ENCODE data around the gene INTS3. TPM values are rescaled to one million over a fixed set of nuclear protein-coding genes. Genes with fewer than 3 reads are reported as not detected.

INTS3 gene
- total and polyA plus RNA-seq, 2 of the 8 experiments (the other 6 are each of a cell fraction or from before 2014, with no cell fraction given): 66.8 to 93.2 TPM

- peak; percentile 85 for TF ChIP-seq KDM4A (IDR thresholded peaks at IDR 0.05; ENCODE audit: low read depth, low read length, severe bottlenecking)
- TF ChIP-seq TAF1 (IDR thresholded peaks at IDR 0.05; ENCODE audit: low read depth, low read length): peak; percentile 76
- TF ChIP-seq POLR2A (IDR thresholded peaks at IDR 0.05; ENCODE audit: control extremely low read depth in 1 of 2, low read depth in 2 of 2, low read length in 2 of 2): peak in 1 of 2 experiments; percentile 86; a peak in 2 of 3 replicates
- 0 out of 2 replicates have a peak, but pooled peaks have one; percentile 5 for TF ChIP-seq TEAD4 (IDR thresholded peaks at IDR 0.05; ENCODE audit: low read depth, low read length)
- peak; percentile 63 for TF ChIP-seq TAF7 (optimal IDR thresholded peaks at IDR 0.05; ENCODE audit: borderline replicate concordance, low read depth, low read length)
- TF ChIP-seq BACH1 (IDR thresholded peaks at IDR 0.05; ENCODE audit: low read length): 0 out of 2 replicates have a peak, but pooled peaks have one; percentile 42
- TF ChIP-seq JUN (IDR thresholded peaks at IDR 0.05; ENCODE audit: low read depth, low read length): no peak
- no peak for TF ChIP-seq CTBP2 (IDR thresholded peaks at IDR 0.05; ENCODE audit: borderline replicate concordance, insufficient read depth, insufficient read length, low read length)
- TF ChIP-seq FOSL1 (IDR thresholded peaks at IDR 0.05; ENCODE audit: insufficient read depth, low read depth, low read length): no peak
- peak; percentile 92 for TF ChIP-seq PHF8 (conservative IDR thresholded peaks at IDR 0.05; ENCODE audit: low read depth, low read length)
- TF ChIP-seq E2F6 (IDR thresholded peaks at IDR 0.05): 0 out of 2 replicates have a peak, but pooled peaks have one; percentile 25
- TF ChIP-seq EGR1 (IDR thresholded peaks at IDR 0.05; ENCODE audit: borderline replicate concordance, low read depth, low read length): peak; percentile 30; the same call in 1 of the 2 replicates
- peak in 1 of 2 experiments; percentile 54; a peak in 1 of 4 replicates for TF ChIP-seq SIN3A (conservative IDR thresholded peaks at IDR 0.05 in 1 of 2, IDR thresholded peaks at IDR 0.05 in 1 of 2; ENCODE audit: low read depth in 1 of 2, low read length in 2 of 2)
- peak; percentile 77; the same call in 1 of the 2 replicates for TF ChIP-seq POLR2AphosphoS5 (IDR thresholded peaks at IDR 0.05; ENCODE audit: low read depth, low read length)
- peak; percentile 86 for TF ChIP-seq NRF1 (IDR thresholded peaks at IDR 0.05; ENCODE audit: low read depth, low read length)
- TF ChIP-seq RBBP5 (IDR thresholded peaks at IDR 0.05; ENCODE audit: borderline replicate concordance, low read depth, low read length): peak; percentile 95
- no peak for TF ChIP-seq MAX (IDR thresholded peaks at IDR 0.05)
These were observed 55.7 kb downstream of the INTS3 start (continued) for GRCh38 chr1:153783233-153784190.

Data from H1 (cell line).